Measurements from ENCODE around the gene EGFR. TPM values are rescaled to one million over a fixed set of nuclear protein-coding genes. Genes with fewer than 3 reads are reported as not detected.

The EGFR gene
- total and polyA plus RNA-seq, 2 donors (not counting 3 experiments of a cell fraction or from before 2014, with no cell fraction given): 1.5 to 4.1 TPM

- POLR2A ChIA-PET: no interaction called here
- H2AFZ ChIP-seq (ENCODE audit: low read depth, low read length): no peak overlapping the region
Observed at GRCh38 chr7:55110993-55111361, 92.2 kb downstream of the EGFR start.

More at GRCh38 chr7:55110993-55111361, 92.2 kb downstream of the EGFR start:
- no peaks in the 10 kb centered on the region for H3K9me3 ChIP-seq (replicated peaks; ENCODE audit: control insufficient read depth, insufficient read depth, low read length)
- no TSS peak for BruUV-seq (replicated peaks)
- intact Hi-C loops (cut with micrococcal nuclease) (no loop called here), dilution Hi-C loops (cut with MboI; ENCODE audit: extremely low pct_ligation_motif_present, low sequenced_read_pairs) (no loop called here)
- H4K20me1 ChIP-seq (replicated peaks; ENCODE audit: control insufficient read depth, extremely low read depth, insufficient read depth, low read length): no peaks in the 10 kb centered on the region
- CTCF ChIA-PET: no interaction called here
- no peaks in the 10 kb centered on the region for H3K9me1 ChIP-seq (replicated peaks; ENCODE audit: control insufficient read depth, extremely low read depth, insufficient read depth, low read length)
- no peak overlapping the region for H3K27ac ChIP-seq (ENCODE audit: insufficient read depth, low read depth, low read length)
- H3K27me3 ChIP-seq (ENCODE audit: control insufficient read depth in 2 of 2, insufficient read depth in 2 of 2, low read length in 2 of 2): no peaks in the 10 kb centered on the region
- H3K4me2 ChIP-seq (ENCODE audit: insufficient read depth, low read length): no peak overlapping the region
- no peak for TF ChIP-seq MAX (IDR thresholded peaks at IDR 0.05; ENCODE audit: insufficient read depth, insufficient read length)
- TF ChIP-seq POLR2AphosphoS5 (IDR thresholded peaks at IDR 0.05; ENCODE audit: insufficient read depth, low read depth, low read length): no peak
- no peak for TF ChIP-seq FOS (IDR thresholded peaks at IDR 0.05; ENCODE audit: borderline replicate concordance, insufficient read depth, low read length)
- no peak for TF ChIP-seq EZH2 (IDR thresholded peaks at IDR 0.05; ENCODE audit: borderline replicate concordance, low read depth, low read length, severe bottlenecking)
- TF ChIP-seq CTCF (IDR thresholded peaks at IDR 0.05; ENCODE audit: extremely low read depth in 1 of 2, insufficient read depth in 1 of 2, low read depth in 1 of 2, low read length in 2 of 2): no peak
- no peak for TF ChIP-seq JUN (IDR thresholded peaks at IDR 0.05; ENCODE audit: borderline replicate concordance, insufficient read depth, insufficient read length, low read depth)
- TF ChIP-seq POLR2A (IDR thresholded peaks at IDR 0.05; ENCODE audit: low read depth, low read length): no peak
- no peak for TF ChIP-seq MYC (IDR thresholded peaks at IDR 0.05; ENCODE audit: low read depth, low read length)
- TF ChIP-seq GATA2 (IDR thresholded peaks at IDR 0.05; ENCODE audit: insufficient read depth, insufficient read length, low read depth, low read length): no peak
- H3K9ac ChIP-seq (replicated peaks; ENCODE audit: extremely low read depth, insufficient read depth, low read length): no peak overlapping the region
- FAIRE-seq (no peak), DNase-seq (ENCODE audit: low read depth, low spot score) (no peak)
- no peaks in the 10 kb centered on the region for H3K4me1 ChIP-seq (ENCODE audit: control insufficient read depth, extremely low read depth, insufficient read depth, low read length)
- H3K79me2 ChIP-seq (ENCODE audit: control insufficient read depth, insufficient read depth, low read length): no peaks in the 10 kb centered on the region
- H3K4me3 ChIP-seq (replicated peaks in 1 of 3; ENCODE audit: insufficient read depth in 1 of 3, low read depth in 1 of 3, low read length in 3 of 3): no peak overlapping the region
- no peaks in the 10 kb centered on the region for H3K36me3 ChIP-seq (ENCODE audit: control insufficient read depth in 2 of 2, extremely low read depth in 1 of 2, insufficient read depth in 2 of 2, low read length in 2 of 2)

Data from endothelial cell of umbilical vein (primary cell).